GM15510 (cell line): ENCODE results near the gene TRPV3.

Experiments
- POLR2A ChIP-seq: IDR thresholded peaks from 3 replicates; pipeline ENCODE4 v1.6.1; 2011; ENCODE audit warnings: borderline replicate concordance; ENCODE audit not compliant: insufficient read length; ENCODE audit errors: extremely low read depth

Gene TRPV3

DNA sequence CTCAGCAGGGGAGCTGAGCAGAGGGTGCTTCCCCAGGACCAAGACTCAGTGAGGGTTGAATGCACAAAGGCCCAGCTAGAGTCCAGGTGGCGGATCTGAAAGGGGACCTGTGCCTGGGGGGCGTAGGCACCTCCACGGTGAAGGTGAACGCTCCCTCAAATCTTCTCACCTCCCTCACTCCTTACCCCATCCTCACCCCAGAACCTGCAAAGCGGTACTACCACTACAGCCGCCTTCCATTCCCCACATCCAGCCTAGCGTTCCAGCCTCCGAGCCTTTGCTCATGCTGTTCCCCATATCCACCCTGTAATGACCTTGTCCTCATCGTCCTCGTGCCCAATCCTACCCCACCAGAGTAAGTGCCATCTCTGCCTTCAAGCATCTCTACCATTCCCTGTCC lies 30.6 kb downstream of the TRPV3 start:
- no peak for TF ChIP-seq POLR2A

DNA sequence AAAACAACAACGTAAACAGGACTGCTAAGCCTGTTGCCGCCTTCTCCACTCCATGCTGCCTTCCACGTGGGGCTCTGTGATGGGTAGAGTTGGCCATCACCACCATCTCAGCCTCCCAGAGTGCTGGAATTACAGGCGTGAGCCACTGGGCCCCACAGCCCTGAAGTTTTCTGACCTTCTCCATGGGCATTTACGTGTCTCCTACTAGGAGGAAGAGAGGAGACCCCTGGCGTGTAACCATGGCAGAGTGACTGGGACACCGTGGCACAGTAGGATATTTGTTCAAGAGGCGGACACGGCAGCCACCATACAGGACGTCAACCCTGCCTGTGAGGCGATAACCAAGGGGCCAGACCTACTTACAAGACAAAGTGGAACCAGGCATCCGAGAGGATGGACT lies 31.1 kb downstream of the TRPV3 start:
- no peak for TF ChIP-seq POLR2A

DNA sequence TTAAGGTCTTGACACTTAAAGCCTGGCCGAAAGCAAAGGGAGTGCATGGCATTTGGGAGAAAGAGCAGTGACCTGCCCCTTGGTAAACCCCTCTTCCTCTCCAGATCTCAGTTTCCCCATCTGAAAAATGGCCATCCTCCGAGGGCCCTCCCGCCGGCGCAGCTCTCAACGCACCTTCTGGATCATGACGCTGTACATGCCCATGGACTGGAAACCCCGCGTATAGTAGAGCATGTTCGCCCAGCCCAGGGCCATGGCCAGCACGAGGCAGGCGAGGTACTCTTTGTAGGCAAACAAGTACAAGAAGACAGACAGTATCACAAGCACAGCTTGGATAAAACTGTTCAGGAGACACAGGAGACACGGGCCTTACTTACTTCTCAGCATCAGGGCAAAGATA lies 33.6 kb downstream of the TRPV3 start:
- no peak for TF ChIP-seq POLR2A

DNA sequence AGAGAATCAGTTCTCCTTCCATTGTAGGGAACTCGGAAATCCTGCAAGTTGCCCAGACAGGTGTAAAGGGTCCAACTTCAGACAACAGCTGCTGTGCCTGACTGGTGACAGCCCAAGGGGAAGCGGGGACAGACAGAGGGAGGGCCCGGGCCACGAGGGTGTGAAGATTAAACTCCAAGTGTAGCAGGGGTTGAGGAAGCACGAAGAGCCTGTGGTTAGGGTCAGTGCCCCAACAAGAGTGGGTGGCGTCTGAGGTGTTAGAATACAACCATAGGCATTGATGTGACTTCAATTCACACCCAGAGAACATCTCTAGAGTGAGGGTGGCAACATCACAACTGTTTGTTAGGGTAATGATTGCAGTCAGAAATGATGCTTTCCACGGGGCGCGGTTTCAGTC lies 42.7 kb downstream of the TRPV3 start:
- TF ChIP-seq POLR2A = no peak

- TF ChIP-seq POLR2A = no peak
These were observed 44.1 kb downstream of the TRPV3 start for GRCh38 chr17:3513305-3514035.

DNA sequence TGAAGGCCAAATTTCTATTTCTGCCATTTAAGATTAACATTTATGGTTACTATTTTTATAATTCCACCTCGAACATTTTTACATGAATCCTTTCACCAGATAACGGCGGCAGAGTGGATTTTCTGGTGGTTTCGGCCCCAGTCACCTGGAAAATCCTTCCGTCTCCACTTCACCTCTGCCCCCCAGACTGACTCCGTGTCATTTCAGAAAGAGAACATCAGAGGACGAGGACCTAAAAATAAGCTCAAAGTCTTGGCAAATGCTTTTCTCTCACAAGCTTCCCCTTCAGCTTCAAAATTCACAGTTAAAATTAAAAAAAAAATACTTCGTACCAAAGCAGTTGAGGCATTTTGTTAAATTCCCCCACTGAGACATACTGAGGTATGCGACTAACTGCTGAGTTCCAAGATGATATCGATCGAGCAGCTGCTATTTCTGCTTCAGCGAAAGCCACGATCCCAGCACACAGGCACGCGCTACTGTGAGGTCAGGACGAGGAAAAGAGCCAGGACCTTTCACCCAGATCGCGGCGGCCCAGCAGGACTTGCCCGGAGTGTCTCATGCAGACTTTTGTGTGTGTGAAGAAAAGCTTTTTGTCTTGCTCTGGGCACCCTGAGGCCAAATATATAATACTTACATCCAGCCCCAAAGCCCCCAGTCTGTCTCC lies 45.0 kb downstream of the TRPV3 start:
- no peak for TF ChIP-seq POLR2A

DNA sequence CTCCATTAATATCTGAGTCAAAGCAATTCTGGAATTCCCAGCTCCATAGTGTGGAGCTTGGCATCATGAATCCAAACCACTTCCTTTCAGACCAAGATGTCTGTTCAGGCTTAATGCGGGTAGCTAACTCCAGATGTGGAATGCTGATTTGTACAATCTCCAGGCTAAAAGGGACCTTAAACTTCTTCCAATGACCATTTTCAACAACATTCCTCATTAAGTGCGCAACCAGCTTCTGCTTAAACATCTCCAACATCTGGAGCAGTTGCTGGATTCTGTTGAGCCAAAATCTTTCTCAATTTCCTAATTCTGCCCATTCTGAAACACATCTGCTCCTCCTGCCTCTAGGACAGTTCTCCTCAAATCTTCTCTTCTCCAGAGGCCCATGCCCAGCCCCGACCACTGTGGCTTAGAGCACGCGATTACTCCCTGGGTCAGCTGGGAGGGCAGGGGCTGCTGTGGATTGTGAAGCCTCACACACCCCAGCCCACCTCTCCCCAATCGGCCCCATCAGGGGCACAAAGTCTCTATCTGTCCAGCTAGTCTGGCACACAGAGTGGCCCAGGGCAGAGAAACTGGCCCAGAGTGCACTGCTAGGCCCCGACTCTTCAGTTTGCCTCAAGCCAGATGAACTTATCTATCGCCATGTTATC lies 45.6 kb downstream of the TRPV3 start:
- no peak for TF ChIP-seq POLR2A

DNA sequence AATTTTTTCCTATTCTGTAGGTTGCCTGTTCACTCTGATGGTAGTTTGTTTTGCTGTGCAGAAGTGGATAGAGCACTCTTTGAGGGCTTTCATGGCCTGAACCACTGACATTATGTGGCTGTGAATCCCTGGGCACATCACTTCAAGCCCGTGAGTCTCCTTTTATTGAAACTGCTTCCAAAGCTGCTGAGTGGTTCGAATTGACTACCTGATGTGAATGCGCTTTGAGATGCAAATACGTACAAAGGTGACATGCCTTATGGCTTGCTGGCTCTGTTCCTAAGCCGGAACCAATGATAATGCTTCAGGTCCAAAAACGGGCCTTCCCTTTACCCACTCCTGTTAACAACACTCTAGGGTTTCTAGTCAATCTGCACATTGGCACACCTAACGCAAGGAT lies 47.5 kb downstream of the TRPV3 start:
- no peak for TF ChIP-seq POLR2A

- no peak for TF ChIP-seq POLR2A
These were observed 49.7 kb downstream of the TRPV3 start for GRCh38 chr17:3507869-3508268.

- no peak for TF ChIP-seq POLR2A
These were observed 50.5 kb downstream of the TRPV3 start for GRCh38 chr17:3507071-3507470.

DNA sequence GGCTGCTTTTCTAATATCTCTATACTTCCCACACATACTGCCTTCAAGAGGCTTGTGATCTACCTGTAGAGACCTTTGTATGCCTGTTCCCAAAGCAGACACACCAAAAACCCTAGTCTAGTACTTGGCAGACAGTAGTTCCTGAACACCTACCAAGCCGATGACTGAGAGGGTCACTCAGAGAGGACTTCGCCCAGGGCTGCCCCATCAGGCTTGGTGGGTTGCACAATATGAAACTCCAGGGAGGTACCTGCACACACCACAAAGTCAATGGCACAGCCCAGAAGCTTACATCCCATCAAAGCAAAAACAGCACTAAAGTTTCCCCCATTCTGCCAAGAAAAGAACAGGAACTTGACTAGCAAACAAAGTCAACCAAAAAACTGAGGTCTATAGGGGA lies 51.6 kb downstream of the TRPV3 start:
- no peak for TF ChIP-seq POLR2A

GRCh38 chr17:3505008-3505407 lies 52.6 kb downstream of the TRPV3 start:
- TF ChIP-seq POLR2A = no peak

GRCh38 chr17:3503285-3503684 lies 54.3 kb downstream of the TRPV3 start:
- no peak for TF ChIP-seq POLR2A

- no peak for TF ChIP-seq POLR2A
These were observed 55.1 kb downstream of the TRPV3 start for GRCh38 chr17:3502466-3502865.

- no peak for TF ChIP-seq POLR2A
These were observed 56.3 kb downstream of the TRPV3 start for GRCh38 chr17:3501344-3501743.

GRCh38 chr17:3497101-3497500 lies 60.5 kb downstream of the TRPV3 start:
- TF ChIP-seq POLR2A = no peak
